Stimulated activated CD4-positive, alpha-beta T cell treated with anti-CD3 and anti-CD28 coated beads, Interleukin-4, amount 100 ng/mL, for 24 hours (primary cell): ENCODE data around the gene INAFM2.

Experiments used
- DNase-seq: peaks from one replicate; pipeline ENCODE4 v3.0.0-alpha.2; 2020

The INAFM2 gene

GRCh38 chr15:40345225-40345866, 21.9 kb downstream of the INAFM2 start:
- DNase-seq, result no peak

- DNase-seq, result no peak
Measured at GRCh38 chr15:40345867-40346578, 22.5 kb downstream of the INAFM2 start.

GRCh38 chr15:40346579-40347558, 23.4 kb downstream of the INAFM2 start:
- no peak for DNase-seq

GRCh38 chr15:40347559-40348473, 24.3 kb downstream of the INAFM2 start:
- DNase-seq, result no peak

GRCh38 chr15:40348474-40348870, 25.0 kb downstream of the INAFM2 start:
- no peak for DNase-seq

GRCh38 chr15:40349163-40349562, 25.7 kb downstream of the INAFM2 start:
- no peak for DNase-seq

GRCh38 chr15:40352281-40352901, 28.9 kb downstream of the INAFM2 start:
- no peak for DNase-seq

GRCh38 chr15:40353697-40354096, 30.2 kb downstream of the INAFM2 start:
- DNase-seq, result no peak

- no peak for DNase-seq
Measured at GRCh38 chr15:40354408-40355171, 31.1 kb downstream of the INAFM2 start.

- no peak for DNase-seq
Measured at GRCh38 chr15:40355976-40356585, 32.6 kb downstream of the INAFM2 start.

- DNase-seq, result no peak
Measured at GRCh38 chr15:40357246-40357645, 33.8 kb downstream of the INAFM2 start.

GRCh38 chr15:40357723-40358470, 34.4 kb downstream of the INAFM2 start, which contains the start of gene DISP2:
DISP2 (plus strand) TSS chr15:40358219; CDS start chr15:40358322, 103 bp downstream.
- peak; percentile 91 for DNase-seq

GRCh38 chr15:40358471-40359353, 35.2 kb downstream of the INAFM2 start:
- DNase-seq, result peak; percentile 18

GRCh38 chr15:40360015-40360414, 36.5 kb downstream of the INAFM2 start:
- no peak for DNase-seq

- no peak for DNase-seq
Measured at GRCh38 chr15:40361640-40362039, 38.1 kb downstream of the INAFM2 start.

- DNase-seq, result no peak
Measured at GRCh38 chr15:40363611-40364010, 40.1 kb downstream of the INAFM2 start.

- DNase-seq, result no peak
Measured at GRCh38 chr15:40364251-40364650, 40.8 kb downstream of the INAFM2 start.

- DNase-seq, result no peak
Measured at GRCh38 chr15:40365016-40365415, 41.5 kb downstream of the INAFM2 start.
